ENCODE measurements around the gene PDE1C.

Gene PDE1C

DNA sequence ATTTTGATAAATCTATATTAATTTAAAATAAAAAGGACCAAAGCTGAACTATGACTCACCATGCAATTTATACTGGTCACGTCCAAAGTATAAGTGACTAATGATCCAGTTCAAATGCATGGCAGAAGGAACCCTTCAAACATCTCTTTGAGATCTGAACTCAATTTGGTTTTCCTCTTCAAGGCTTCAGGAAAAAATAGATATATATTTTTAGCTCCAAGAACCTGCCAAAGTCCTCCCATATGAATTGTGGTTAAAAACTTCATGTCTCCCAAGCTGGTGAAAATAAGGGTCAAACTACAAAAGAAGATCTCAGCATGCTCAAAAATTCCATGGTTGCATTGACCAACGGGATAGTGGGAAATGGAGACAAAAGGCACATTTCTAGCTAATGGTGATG lies 34.6 kb upstream of the PDE1C start:
- TF ChIP-seq L3MBTL2 (conservative IDR thresholded peaks at IDR 0.05) (no peak), SUZ12 (IDR thresholded peaks at IDR 0.05) (no peak), ELF4 (IDR thresholded peaks at IDR 0.05) (no peak), FOXA1 (IDR thresholded peaks at IDR 0.05) (no peak), TARDBP (IDR thresholded peaks at IDR 0.05) (no peak), CTBP1 (IDR thresholded peaks at IDR 0.05; ENCODE audit: borderline replicate concordance) (no peak), ZNF384 (IDR thresholded peaks at IDR 0.05) (no peak), NFRKB (IDR thresholded peaks at IDR 0.05) (no peak)
- TF ChIP-seq, protein P1, sequence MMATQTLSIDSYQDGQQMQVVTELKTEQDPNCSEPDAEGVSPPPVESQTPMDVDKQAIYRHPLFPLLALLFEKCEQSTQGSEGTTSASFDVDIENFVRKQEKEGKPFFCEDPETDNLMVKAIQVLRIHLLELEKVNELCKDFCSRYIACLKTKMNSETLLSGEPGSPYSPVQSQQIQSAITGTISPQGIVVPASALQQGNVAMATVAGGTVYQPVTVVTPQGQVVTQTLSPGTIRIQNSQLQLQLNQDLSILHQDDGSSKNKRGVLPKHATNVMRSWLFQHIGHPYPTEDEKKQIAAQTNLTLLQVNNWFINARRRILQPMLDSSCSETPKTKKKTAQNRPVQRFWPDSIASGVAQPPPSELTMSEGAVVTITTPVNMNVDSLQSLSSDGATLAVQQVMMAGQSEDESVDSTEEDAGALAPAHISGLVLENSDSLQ (IDR thresholded peaks at IDR 0.05): no peak
- POLR2A ChIA-PET: no interaction called here
- DNase-seq (ENCODE audit: extremely low spot score): no peak
- CTCF ChIA-PET: no interaction called here

DNA sequence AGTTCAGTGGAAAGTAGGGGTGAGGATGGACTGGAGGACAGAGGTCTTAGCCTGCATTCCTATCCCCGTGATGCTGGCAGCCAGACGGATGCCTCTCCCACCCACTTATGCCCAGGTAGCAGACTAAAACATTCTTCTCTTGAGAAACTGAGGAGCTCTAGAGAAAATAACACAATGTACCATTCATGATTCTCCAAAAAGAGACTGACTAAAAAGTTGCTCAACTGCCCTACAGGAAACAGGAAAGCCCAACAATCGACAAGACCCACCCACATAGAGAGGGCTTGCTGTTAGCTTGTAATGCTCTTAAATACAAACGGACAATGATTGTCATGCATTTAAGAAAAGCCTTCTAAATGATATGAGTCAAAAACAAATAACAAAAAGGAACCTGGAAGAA lies 33.2 kb upstream of the PDE1C start:
- ChIA-PET POLR2A (no interaction called here), CTCF (no interaction called here)
- DNase-seq (ENCODE audit: extremely low spot score): no peak
- TF ChIP-seq SP1 (IDR thresholded peaks at IDR 0.05) (no peak), LEF1 (IDR thresholded peaks at IDR 0.05; ENCODE audit: borderline replicate concordance) (no peak), ELF4 (IDR thresholded peaks at IDR 0.05) (no peak), L3MBTL2 (conservative IDR thresholded peaks at IDR 0.05) (no peak), NFRKB (IDR thresholded peaks at IDR 0.05) (no peak), FOXM1 (IDR thresholded peaks at IDR 0.05; ENCODE audit: borderline replicate concordance) (no peak), FOXK2 (IDR thresholded peaks at IDR 0.05) (no peak), FOXA1 (IDR thresholded peaks at IDR 0.05) (no peak), CTBP1 (IDR thresholded peaks at IDR 0.05; ENCODE audit: borderline replicate concordance) (no peak), ZNF384 (IDR thresholded peaks at IDR 0.05) (no peak)

DNA sequence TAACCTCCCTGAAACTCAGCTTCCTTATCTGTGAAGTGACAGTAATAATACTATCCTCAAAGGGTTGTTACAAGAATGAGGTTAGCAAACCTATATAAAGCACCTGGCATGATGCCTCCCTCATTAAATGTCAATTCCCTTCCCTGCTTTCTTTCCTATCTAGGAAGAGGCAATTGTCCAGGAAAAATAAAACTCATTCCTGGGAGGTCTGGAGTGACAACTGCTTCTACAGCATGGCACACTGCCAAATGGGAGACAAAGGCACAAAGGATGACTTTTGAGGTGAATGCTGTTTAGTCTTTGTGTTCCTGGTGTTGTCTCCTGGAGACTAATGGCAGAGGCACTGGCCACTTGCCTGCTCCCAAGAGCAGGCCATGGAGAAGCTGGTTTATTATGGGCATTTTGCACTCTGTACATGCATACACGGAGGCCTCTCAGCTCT lies 32.2 kb upstream of the PDE1C start:
- TF ChIP-seq FOXA1 (IDR thresholded peaks at IDR 0.05): no peak
- no peak for TF ChIP-seq SP1 (IDR thresholded peaks at IDR 0.05)
- TF ChIP-seq ZNF384 (IDR thresholded peaks at IDR 0.05): no peak
- TF ChIP-seq SUZ12 (IDR thresholded peaks at IDR 0.05): no peak
- TF ChIP-seq TARDBP (IDR thresholded peaks at IDR 0.05): no peak

DNA sequence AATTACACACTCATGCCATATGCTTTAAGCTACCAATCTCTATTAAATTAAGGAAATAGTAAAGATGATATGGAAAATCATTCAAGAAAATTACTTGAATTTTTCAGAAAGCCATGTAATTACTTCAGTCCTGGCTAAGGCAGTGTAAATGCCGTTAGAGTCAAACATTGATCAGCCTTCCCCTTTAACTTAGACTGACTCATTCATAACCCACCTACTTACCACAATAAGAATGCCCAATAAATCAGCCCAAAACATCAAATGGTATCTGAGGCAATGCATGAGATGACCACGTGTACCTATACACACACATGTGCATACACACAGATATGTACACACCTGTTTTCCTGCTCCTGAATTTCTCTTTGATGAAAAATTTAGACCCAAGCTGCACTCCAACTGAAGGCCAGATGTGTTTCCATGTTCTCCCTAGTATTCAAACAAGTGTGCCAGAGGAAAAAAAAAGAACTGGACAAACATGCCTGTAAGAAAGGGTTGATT lies 30.2 kb upstream of the PDE1C start:
- DNase-seq (ENCODE audit: extremely low spot score): no peak

More for the DNA sequence above, 32.2 kb upstream of the PDE1C start:
- no peak for DNase-seq (ENCODE audit: extremely low spot score)
- ChIA-PET POLR2A (no interaction called here), CTCF (no interaction called here)

DNA sequence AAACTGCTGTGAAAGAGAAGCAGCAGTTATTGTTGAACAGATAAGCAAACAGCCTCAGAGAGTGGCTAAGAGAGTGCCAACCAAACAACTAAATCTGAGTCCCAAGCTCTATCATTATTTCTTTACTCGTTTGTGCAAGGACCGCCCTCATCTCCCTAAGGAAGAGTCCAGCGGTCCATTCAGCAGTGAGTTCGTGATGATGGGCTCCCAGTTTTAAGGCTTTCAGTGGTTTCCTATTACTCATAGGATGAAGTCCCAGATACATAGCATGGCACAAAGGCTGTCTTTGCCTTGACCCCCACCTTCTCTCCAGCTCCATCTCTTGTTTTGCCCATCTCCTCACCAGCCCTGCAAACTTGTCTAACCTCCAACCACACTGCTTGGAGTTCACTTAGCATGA lies 24.3 kb upstream of the PDE1C start:
- ChIA-PET CTCF (no interaction called here), POLR2A (no interaction called here)
- TF ChIP-seq ZNF384 (IDR thresholded peaks at IDR 0.05): no peak
- no peak for TF ChIP-seq FOXK2 (IDR thresholded peaks at IDR 0.05)
- TF ChIP-seq BHLHE40 (IDR thresholded peaks at IDR 0.05; ENCODE audit: borderline replicate concordance): no peak
- TF ChIP-seq HDGF (IDR thresholded peaks at IDR 0.05; ENCODE audit: borderline replicate concordance): no peak
- TF ChIP-seq, protein P1 (IDR thresholded peaks at IDR 0.05): no peak
- TF ChIP-seq FOXM1 (IDR thresholded peaks at IDR 0.05; ENCODE audit: borderline replicate concordance): no peak
- no peak for TF ChIP-seq ELF4 (IDR thresholded peaks at IDR 0.05)
- TF ChIP-seq ARNT (IDR thresholded peaks at IDR 0.05): no peak
- TF ChIP-seq SUZ12 (IDR thresholded peaks at IDR 0.05): no peak
- no peak for DNase-seq (ENCODE audit: extremely low spot score)

More for the DNA sequence above, 30.2 kb upstream of the PDE1C start:
- TF ChIP-seq, protein P1 (IDR thresholded peaks at IDR 0.05): no peak
- TF ChIP-seq SUZ12 (IDR thresholded peaks at IDR 0.05) (no peak), FOXM1 (IDR thresholded peaks at IDR 0.05; ENCODE audit: borderline replicate concordance) (no peak), SP1 (IDR thresholded peaks at IDR 0.05) (no peak), NFRKB (IDR thresholded peaks at IDR 0.05) (no peak), TARDBP (IDR thresholded peaks at IDR 0.05) (no peak), FOXA1 (IDR thresholded peaks at IDR 0.05) (no peak), L3MBTL2 (conservative IDR thresholded peaks at IDR 0.05) (no peak), CTBP1 (IDR thresholded peaks at IDR 0.05; ENCODE audit: borderline replicate concordance) (no peak), ZNF384 (IDR thresholded peaks at IDR 0.05) (no peak), HDGF (IDR thresholded peaks at IDR 0.05; ENCODE audit: borderline replicate concordance) (no peak), ELF4 (IDR thresholded peaks at IDR 0.05) (no peak), FOXK2 (IDR thresholded peaks at IDR 0.05) (no peak), LEF1 (IDR thresholded peaks at IDR 0.05; ENCODE audit: borderline replicate concordance) (no peak), ARNT (IDR thresholded peaks at IDR 0.05) (no peak), BHLHE40 (IDR thresholded peaks at IDR 0.05; ENCODE audit: borderline replicate concordance) (no peak)
- CTCF ChIA-PET: no interaction called here
- POLR2A ChIA-PET: no interaction called here

DNA sequence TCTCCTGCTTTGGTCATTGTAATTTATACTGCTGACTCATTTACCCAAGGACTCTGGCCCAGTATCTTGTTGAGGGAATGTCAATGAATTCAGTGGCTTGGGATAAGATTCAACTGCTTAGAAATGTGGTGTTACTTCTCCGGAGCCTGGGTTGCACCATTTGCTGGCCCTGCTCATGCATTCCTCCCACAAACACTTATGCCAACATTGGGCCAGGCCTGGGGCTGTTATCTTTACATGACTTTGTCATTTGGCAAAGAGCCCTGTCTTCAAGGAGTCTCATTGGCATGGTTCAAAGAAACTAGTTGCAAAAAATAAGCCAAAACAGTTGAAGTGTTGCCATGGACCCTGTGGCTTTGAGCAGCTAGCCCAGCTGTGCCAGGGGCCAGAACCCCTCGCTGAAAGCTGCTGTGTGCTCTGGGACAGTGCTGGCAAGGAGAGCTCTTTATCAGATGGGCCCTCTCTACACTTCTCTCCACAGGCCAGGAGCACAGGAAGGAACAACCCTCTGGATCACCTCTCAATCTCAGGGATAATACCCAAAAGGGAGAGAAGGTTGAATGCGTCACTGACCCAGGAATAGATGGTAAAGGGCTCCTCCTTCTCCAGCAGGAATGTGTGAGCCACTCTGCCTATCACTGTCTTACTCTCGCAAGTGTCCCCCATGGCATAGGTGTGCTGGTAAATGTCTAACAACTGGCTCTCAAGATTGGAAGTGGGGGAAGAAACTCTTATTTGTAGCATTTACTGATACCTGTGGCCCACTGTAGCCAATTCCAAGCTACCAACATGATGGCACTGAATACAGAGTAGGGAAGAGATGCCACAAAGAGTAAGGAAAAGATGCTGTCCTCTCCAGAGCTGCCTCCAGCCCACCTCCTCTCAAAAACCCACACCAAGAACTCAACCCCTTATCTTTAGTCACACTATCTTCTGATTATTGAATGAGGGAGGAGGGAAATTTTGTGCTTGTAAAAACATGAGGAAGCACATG lies 23.5 kb upstream of the PDE1C start:
- CTCF ChIA-PET: no interaction called here
- POLR2A ChIA-PET: no interaction called here
- no peak for DNase-seq (ENCODE audit: extremely low spot score)
- TF ChIP-seq HDGF (IDR thresholded peaks at IDR 0.05; ENCODE audit: borderline replicate concordance) (no peak), SUZ12 (IDR thresholded peaks at IDR 0.05) (no peak), BHLHE40 (IDR thresholded peaks at IDR 0.05; ENCODE audit: borderline replicate concordance) (no peak), CTBP1 (IDR thresholded peaks at IDR 0.05; ENCODE audit: borderline replicate concordance) (no peak), L3MBTL2 (conservative IDR thresholded peaks at IDR 0.05) (no peak), ELF4 (IDR thresholded peaks at IDR 0.05) (no peak), NFRKB (IDR thresholded peaks at IDR 0.05) (no peak), LEF1 (IDR thresholded peaks at IDR 0.05; ENCODE audit: borderline replicate concordance) (no peak), FOXA1 (IDR thresholded peaks at IDR 0.05) (no peak)
- TF ChIP-seq, protein P1 (IDR thresholded peaks at IDR 0.05): no peak
